HepG2 (cell line): ENCODE measurements around the gene TSTD1. TPM values are rescaled to one million over a fixed set of nuclear protein-coding genes. Genes with fewer than 3 reads are reported as not detected.

Experiments
- FOXA1 ChIP-seq, 2 experiments: fragments of 450-650 bp in 1 of 2; sonication (generic) in 1 of 2; formaldehyde crosslinking in 1 of 2; IDR thresholded peaks; 2 replicates each; pipeline versions ENCODE4 v1.4.0 to v1.6.1; 2016 to 2020; ENCODE audit warnings: missing genetic modification reagents in 1 of 2
- FOXA3 ChIP-seq: IDR thresholded peaks from 2 replicates; pipeline ENCODE4 v1.6.1; 2016; ENCODE audit warnings: missing genetic modification reagents, missing compliant biosample characterization
- FOXC1 ChIP-seq: sonication (generic); formaldehyde crosslinking; IDR thresholded peaks from 2 replicates; pipeline ENCODE4 v1.8.0; 2022; ENCODE audit warnings: mild to moderate bottlenecking, missing genetic modification reagents, borderline replicate concordance
- HMGXB4 ChIP-seq, 2 experiments: sonication (generic) in 1 of 2; formaldehyde crosslinking in 1 of 2; IDR thresholded peaks; 2 replicates each; pipeline versions ENCODE4 v1.4.0 to v1.6.1; 2018 to 2020; ENCODE audit warnings: missing genetic modification reagents in 2 of 2, borderline replicate concordance in 1 of 2, low read depth in 1 of 2, mild to moderate bottlenecking in 1 of 2, missing biosample characterization in 1 of 2
- KDM6A ChIP-seq: IDR thresholded peaks from 2 replicates; pipeline ENCODE4 v1.6.1; 2016; ENCODE audit warnings: low read depth
- KLF16 ChIP-seq, 2 experiments: sonication (generic) in 1 of 2; formaldehyde crosslinking in 1 of 2; IDR thresholded peaks; 2 replicates each; pipeline versions ENCODE4 v1.6.1 to v1.8.0; 2016 to 2023; ENCODE audit warnings: missing genetic modification reagents in 2 of 2, missing compliant biosample characterization in 1 of 2
- MEIS1 ChIP-seq: sonication (generic); formaldehyde crosslinking; IDR thresholded peaks from 2 replicates; pipeline ENCODE4 v1.9.0; 2021; ENCODE audit warnings: mild to moderate bottlenecking, missing genetic modification reagents, moderate library complexity, borderline replicate concordance
- RAD21 ChIP-seq: fragments of 450-650 bp; formaldehyde crosslinking; IDR thresholded peaks from 2 replicates; pipeline ENCODE4 v1.5.0; 2020; ENCODE audit warnings: mild to moderate bottlenecking
- XBP1 ChIP-seq: sonication (generic); formaldehyde crosslinking; IDR thresholded peaks from 2 replicates; pipeline ENCODE4 v1.5.0; 2020; ENCODE audit warnings: missing genetic modification reagents
- XRCC5 ChIP-seq: fragments of 200-400 bp; formaldehyde crosslinking; optimal IDR thresholded peaks from 2 replicates; pipeline ENCODE3; 2017; ENCODE audit warnings: mild to moderate bottlenecking, low read length
- YEATS2 ChIP-seq: sonication (generic); formaldehyde crosslinking; IDR thresholded peaks from 2 replicates; pipeline ENCODE4 v1.4.0; 2020; ENCODE audit warnings: missing genetic modification reagents, borderline replicate concordance
- ZBTB25 ChIP-seq: IDR thresholded peaks from 2 replicates; pipeline ENCODE4 v1.6.1; 2018; ENCODE audit warnings: missing genetic modification reagents
- ZMYM4 ChIP-seq: sonication (generic); formaldehyde crosslinking; IDR thresholded peaks from 2 replicates; pipeline ENCODE4 v1.8.1; 2023; ENCODE audit warnings: mild to moderate bottlenecking, missing genetic modification reagents
- ZNF101 ChIP-seq: sonication (generic); formaldehyde crosslinking; IDR thresholded peaks from 2 replicates; pipeline ENCODE4 v1.4.0; 2020; ENCODE audit warnings: mild to moderate bottlenecking, low read depth, missing genetic modification reagents, borderline replicate concordance
- ZNF550 ChIP-seq: sonication (generic); formaldehyde crosslinking; IDR thresholded peaks from 2 replicates; pipeline ENCODE4 v1.4.0; 2020; ENCODE audit warnings: mild to moderate bottlenecking, missing genetic modification reagents, borderline replicate concordance
- ZNF580 ChIP-seq: IDR thresholded peaks from 2 replicates; pipeline ENCODE4 v1.6.1; 2016; ENCODE audit warnings: low read depth, borderline replicate concordance
- ZSCAN9 ChIP-seq: IDR thresholded peaks from 2 replicates; pipeline ENCODE4 v1.6.1; 2016; ENCODE audit warnings: borderline replicate concordance
- polyA plus RNA-seq, 8 experiments: library from polyadenylated mRNA; depleted of rRNA in 3 of 8; stranded (reverse) in 7 of 8; unstranded in 1 of 8; fragments of >200 nt; fragmentation: Illumina TruSeq in 4 of 8; extraction: Trizol in 4 of 8; gene quantifications; 2 replicates each; pipeline versions ENCODE4 v1.2.1 to v1.2.3, GENCODE V29; 2011 to 2016; ENCODE audit warnings: low read depth in 4 of 8, missing spikeins in 1 of 8, mixed read lengths in 1 of 8; ENCODE audit not compliant: insufficient read depth in 1 of 8
- total RNA-seq, 5 experiments: library from RNA; depleted of rRNA; stranded (reverse); fragments of >200 nt; fragmentation: Illumina TruSeq; extraction: Trizol; gene quantifications; 2 replicates each; pipeline ENCODE4 v1.2.3, GENCODE V29; 2016; ENCODE audit warnings: low read depth in 1 of 5
- TF ChIP-seq, protein P1 (sequence below): IDR thresholded peaks from 2 replicates; pipeline ENCODE4 v1.4.0; 2020; ENCODE audit warnings: mild to moderate bottlenecking, missing genetic modification reagents
- TF ChIP-seq, protein P2 (sequence below): sonication (generic); formaldehyde crosslinking; IDR thresholded peaks from 2 replicates; pipeline ENCODE4 v1.4.0; 2020; ENCODE audit warnings: mild to moderate bottlenecking, low read depth, missing genetic modification reagents

TSTD1 gene
- total and polyA plus RNA-seq, 2 of the 13 experiments (the other 11 are each of a cell fraction or from before 2014, with no cell fraction given): 0.15 to 0.31 TPM

DNA sequence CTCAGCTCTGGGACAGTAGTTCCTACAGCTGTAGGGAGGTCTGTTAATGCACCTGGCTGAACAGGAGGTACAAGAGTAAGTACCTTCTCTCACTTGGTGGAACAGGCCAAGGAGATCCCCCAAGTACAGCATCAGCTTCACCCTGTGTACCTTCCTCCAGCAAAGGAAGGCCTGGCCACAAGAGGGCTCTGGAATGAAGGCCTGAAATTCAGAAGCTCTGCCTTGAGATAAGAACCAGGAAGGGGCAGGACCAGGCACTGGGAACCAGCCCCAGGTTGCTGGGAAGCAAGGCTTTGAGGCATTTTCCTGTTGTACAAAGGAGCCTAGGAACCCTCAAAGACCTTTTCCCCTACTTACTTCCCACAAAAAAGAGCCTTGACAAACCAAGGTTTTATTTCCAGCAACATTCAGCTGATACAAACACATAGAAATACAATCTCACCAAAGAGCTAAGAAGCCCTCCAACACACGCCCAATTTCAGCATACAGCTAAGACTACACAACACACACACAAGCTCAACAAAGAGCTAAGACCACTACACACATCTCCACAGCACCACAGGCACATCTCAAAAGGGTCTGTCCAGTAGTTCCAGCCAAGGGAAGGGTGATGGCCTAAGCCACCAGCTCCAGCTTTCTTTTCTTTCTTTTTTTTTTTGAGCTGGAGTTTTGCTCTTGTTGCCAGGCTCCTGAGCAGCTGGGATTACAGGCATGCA is 41.3 kb downstream of the TSTD1 start (continued):
- peak in 1 of 2 experiments; percentile 46; a peak in 1 of 4 replicates for TF ChIP-seq HMGXB4 (CRISPR knock-in tag; IDR thresholded peaks at IDR 0.05; ENCODE audit: borderline replicate concordance in 1 of 2, low read depth in 1 of 2)
- peak; percentile 41; the same call in 1 of the 2 replicates for TF ChIP-seq FOXA3
- TF ChIP-seq, protein P1, sequence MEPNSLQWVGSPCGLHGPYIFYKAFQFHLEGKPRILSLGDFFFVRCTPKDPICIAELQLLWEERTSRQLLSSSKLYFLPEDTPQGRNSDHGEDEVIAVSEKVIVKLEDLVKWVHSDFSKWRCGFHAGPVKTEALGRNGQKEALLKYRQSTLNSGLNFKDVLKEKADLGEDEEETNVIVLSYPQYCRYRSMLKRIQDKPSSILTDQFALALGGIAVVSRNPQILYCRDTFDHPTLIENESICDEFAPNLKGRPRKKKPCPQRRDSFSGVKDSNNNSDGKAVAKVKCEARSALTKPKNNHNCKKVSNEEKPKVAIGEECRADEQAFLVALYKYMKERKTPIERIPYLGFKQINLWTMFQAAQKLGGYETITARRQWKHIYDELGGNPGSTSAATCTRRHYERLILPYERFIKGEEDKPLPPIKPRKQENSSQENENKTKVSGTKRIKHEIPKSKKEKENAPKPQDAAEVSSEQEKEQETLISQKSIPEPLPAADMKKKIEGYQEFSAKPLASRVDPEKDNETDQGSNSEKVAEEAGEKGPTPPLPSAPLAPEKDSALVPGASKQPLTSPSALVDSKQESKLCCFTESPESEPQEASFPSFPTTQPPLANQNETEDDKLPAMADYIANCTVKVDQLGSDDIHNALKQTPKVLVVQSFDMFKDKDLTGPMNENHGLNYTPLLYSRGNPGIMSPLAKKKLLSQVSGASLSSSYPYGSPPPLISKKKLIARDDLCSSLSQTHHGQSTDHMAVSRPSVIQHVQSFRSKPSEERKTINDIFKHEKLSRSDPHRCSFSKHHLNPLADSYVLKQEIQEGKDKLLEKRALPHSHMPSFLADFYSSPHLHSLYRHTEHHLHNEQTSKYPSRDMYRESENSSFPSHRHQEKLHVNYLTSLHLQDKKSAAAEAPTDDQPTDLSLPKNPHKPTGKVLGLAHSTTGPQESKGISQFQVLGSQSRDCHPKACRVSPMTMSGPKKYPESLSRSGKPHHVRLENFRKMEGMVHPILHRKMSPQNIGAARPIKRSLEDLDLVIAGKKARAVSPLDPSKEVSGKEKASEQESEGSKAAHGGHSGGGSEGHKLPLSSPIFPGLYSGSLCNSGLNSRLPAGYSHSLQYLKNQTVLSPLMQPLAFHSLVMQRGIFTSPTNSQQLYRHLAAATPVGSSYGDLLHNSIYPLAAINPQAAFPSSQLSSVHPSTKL: peak; percentile 26; the same call in 1 of the 2 replicates
- no peak for TF ChIP-seq ZNF101 (CRISPR knock-in tag)
- TF ChIP-seq YEATS2: peak; percentile 51; the same call in 1 of the 2 replicates
- no peak for TF ChIP-seq FOXA1 (IDR thresholded peaks at IDR 0.05)
- TF ChIP-seq FOXA1 (CRISPR knock-in tag; IDR thresholded peaks at IDR 0.05): peak; percentile 51; the same call in 1 of the 2 replicates
- TF ChIP-seq MEIS1 (CRISPR knock-in tag): no peak
- TF ChIP-seq ZSCAN9 (CRISPR knock-in tag): 0 out of 2 replicates have a peak, but pooled peaks have one; percentile 38
- 0 out of 2 replicates have a peak, but pooled peaks have one; percentile 36 for TF ChIP-seq ZBTB25 (CRISPR knock-in tag)
- 0 out of 2 replicates have a peak, but pooled peaks have one; percentile 45 for TF ChIP-seq ZNF580 (CRISPR knock-in tag)
- TF ChIP-seq FOXC1 (CRISPR knock-in tag): 0 out of 2 replicates have a peak, but pooled peaks have one; percentile 28
- TF ChIP-seq ZMYM4: 0 out of 2 replicates have a peak, but pooled peaks have one; percentile 38
- TF ChIP-seq, protein P2, sequence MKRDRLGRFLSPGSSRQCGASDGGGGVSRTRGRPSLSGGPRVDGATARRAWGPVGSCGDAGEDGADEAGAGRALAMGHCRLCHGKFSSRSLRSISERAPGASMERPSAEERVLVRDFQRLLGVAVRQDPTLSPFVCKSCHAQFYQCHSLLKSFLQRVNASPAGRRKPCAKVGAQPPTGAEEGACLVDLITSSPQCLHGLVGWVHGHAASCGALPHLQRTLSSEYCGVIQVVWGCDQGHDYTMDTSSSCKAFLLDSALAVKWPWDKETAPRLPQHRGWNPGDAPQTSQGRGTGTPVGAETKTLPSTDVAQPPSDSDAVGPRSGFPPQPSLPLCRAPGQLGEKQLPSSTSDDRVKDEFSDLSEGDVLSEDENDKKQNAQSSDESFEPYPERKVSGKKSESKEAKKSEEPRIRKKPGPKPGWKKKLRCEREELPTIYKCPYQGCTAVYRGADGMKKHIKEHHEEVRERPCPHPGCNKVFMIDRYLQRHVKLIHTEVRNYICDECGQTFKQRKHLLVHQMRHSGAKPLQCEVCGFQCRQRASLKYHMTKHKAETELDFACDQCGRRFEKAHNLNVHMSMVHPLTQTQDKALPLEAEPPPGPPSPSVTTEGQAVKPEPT (CRISPR knock-in tag): no peak
- no peak for TF ChIP-seq KDM6A
- peak in 1 of 2 experiments; percentile 29; a peak in 1 of 4 replicates for TF ChIP-seq KLF16 (CRISPR knock-in tag; IDR thresholded peaks at IDR 0.05)
- TF ChIP-seq ZNF550 (CRISPR knock-in tag): no peak
- no peak for TF ChIP-seq XBP1 (CRISPR knock-in tag)
- peak; percentile 61 for TF ChIP-seq XRCC5
- peak; percentile 49; the same call in 1 of the 2 replicates for TF ChIP-seq RAD21 (CRISPR knock-in tag)
